Endodermal cell (in vitro differentiated cells): ENCODE measurements around the gene PACRG. TPM values are rescaled to one million over a fixed set of nuclear protein-coding genes. Genes with fewer than 3 reads are reported as not detected.

ENCODE experiments used
- DNase-seq: peaks from one replicate; pipeline ENCODE4 v3.0.0-alpha.2; 2017
- H3K27ac ChIP-seq: 2 replicates; pipeline ENCODE4 v1.5.1; 2013; ENCODE audit warnings: mild to moderate bottlenecking, low read depth, low read length, moderate library complexity
- H3K27me3 ChIP-seq: 2 replicates; pipeline ENCODE4 v1.6.1; 2013; ENCODE audit warnings: mild to moderate bottlenecking, low read length, moderate library complexity; ENCODE audit not compliant: insufficient read depth, control insufficient read depth, poor library complexity, severe bottlenecking
- H3K36me3 ChIP-seq: 2 replicates; pipeline ENCODE4 v1.7.0; 2013; ENCODE audit warnings: mild to moderate bottlenecking, low read length, moderate library complexity; ENCODE audit not compliant: control insufficient read depth, insufficient read depth
- H3K4me1 ChIP-seq: one replicate; pipeline ENCODE4 v1.7.0; 2013; ENCODE audit warnings: low read length; ENCODE audit not compliant: control insufficient read depth, insufficient read depth
- H3K4me3 ChIP-seq: 2 replicates; pipeline ENCODE4 v1.5.1; 2013; ENCODE audit warnings: mild to moderate bottlenecking, low read length, moderate library complexity
- H3K9ac ChIP-seq: 2 replicates; pipeline ENCODE4 v1.6.1; 2013; ENCODE audit warnings: mild to moderate bottlenecking, low read length, moderate library complexity; ENCODE audit not compliant: poor library complexity, severe bottlenecking; ENCODE audit errors: extremely low read depth
- H3K9me3 ChIP-seq: 2 replicates; pipeline ENCODE4 v1.6.1; 2013; ENCODE audit warnings: mild to moderate bottlenecking, low read length, moderate library complexity; ENCODE audit not compliant: control insufficient read depth
- H3K27ac Mint-ChIP-seq: 2 replicates; pipeline ENCODE4 v1.8.0; 2020; ENCODE audit warnings: mixed read lengths
- H3K27me3 Mint-ChIP-seq: 2 replicates; pipeline ENCODE4 v1.8.0; 2021; ENCODE audit warnings: mild to moderate bottlenecking, mixed read lengths; ENCODE audit not compliant: insufficient read depth
- H3K36me3 Mint-ChIP-seq: 2 replicates; pipeline ENCODE4 v1.8.0; 2020; ENCODE audit warnings: low read depth, mixed read lengths
- H3K4me1 Mint-ChIP-seq: 2 replicates; pipeline ENCODE4 v1.8.0; 2020; ENCODE audit warnings: mixed read lengths
- H3K4me3 Mint-ChIP-seq: 2 replicates; pipeline ENCODE4 v1.8.0; 2020; ENCODE audit warnings: mild to moderate bottlenecking, moderate library complexity, mixed read lengths
- H3K9me3 Mint-ChIP-seq: 2 replicates; pipeline ENCODE4 v1.8.0; 2020; ENCODE audit warnings: mild to moderate bottlenecking, mixed read lengths
- CTCF ChIP-seq: fragments of 200-600 bp; sonication (generic); conservative IDR thresholded peaks from 2 replicates; pipeline ENCODE4 v1.5.0; 2021; ENCODE audit warnings: antibody characterized with exemption, mild to moderate bottlenecking
- WGBS, 2 experiments: methylation state at CpG; one replicate each; pipeline versions ENCODE4 v1.1.5 to v1.1.7; 2013; ENCODE audit warnings: missing lambda C conversion rate in 2 of 2, mixed read lengths in 1 of 2; ENCODE audit not compliant: insufficient coverage in 1 of 2, insufficient read length in 1 of 2; 5-methylcytosine and 5-hydroxymethylcytosine counted together
- total RNA-seq, 2 donors: library from RNA; stranded (reverse); fragmentation: NEBNext Ultra II Directional in 1 of 2; extraction: Animal tissue kit (Norgen Biotek cat#: 25700) in 1 of 2; gene quantifications; 2 replicates in 1 of 2; 3 replicates in 1 of 2; pipeline ENCODE4 v1.2.1, GENCODE V29; 2021

The PACRG gene
- total RNA-seq, 2 donors from 2014 or later: 0.42 to 0.44 TPM

GRCh38 chr6:162770136-162770535 lies 42.4 kb downstream of the PACRG start:
- Mint-ChIP-seq H3K4me3 (no peak overlapping the region), H3K9me3 (no peaks in the 10 kb centered on the region), H3K4me1 (no peaks in the 10 kb centered on the region), H3K36me3 (no peaks in the 10 kb centered on the region), H3K27me3 (no peaks in the 10 kb centered on the region), H3K27ac (no peak overlapping the region)
- H3K4me1 ChIP-seq: no peaks in the 10 kb centered on the region
- DNase-seq: no peak
- TF ChIP-seq CTCF: no peak
- no peaks in the 10 kb centered on the region for H3K27me3 ChIP-seq
- no peak overlapping the region for H3K9ac ChIP-seq
- H3K36me3 ChIP-seq: no peaks in the 10 kb centered on the region
- H3K27ac ChIP-seq: no peak overlapping the region
- no peak overlapping the region for H3K4me3 ChIP-seq
- no peaks in the 10 kb centered on the region for H3K9me3 ChIP-seq

GRCh38 chr6:162770955-162771354 lies 43.2 kb downstream of the PACRG start:
- Histone ChIP-seq H3K27ac (no peak overlapping the region), H3K36me3 (no peaks in the 10 kb centered on the region)
- WGBS, 2 experiments: 86% methylated on average over 1 of the region's 1 CpG; no CpG with 5 or more reads in 1 of the 2 experiments

DNA sequence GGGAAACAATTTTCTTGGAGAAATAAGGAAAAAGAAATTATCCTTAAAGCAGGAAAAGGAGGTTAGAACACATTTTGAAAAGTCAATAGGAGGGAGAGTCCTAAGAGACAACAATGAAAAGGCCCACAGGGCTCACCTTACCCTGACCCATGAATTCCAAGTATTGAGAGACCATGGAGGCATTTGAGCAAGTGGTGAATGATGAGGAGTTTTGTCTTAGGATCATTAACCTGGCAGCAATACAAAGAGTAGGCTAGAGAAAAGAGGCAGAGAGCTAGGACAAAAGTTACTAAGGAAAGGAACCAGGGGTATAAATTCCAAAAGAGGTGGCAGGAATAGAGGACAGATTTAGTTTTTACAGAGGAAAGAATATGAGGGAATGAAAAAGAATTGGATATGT lies 44.7 kb downstream of the PACRG start:
- Histone ChIP-seq H3K9ac (no peak overlapping the region), H3K36me3 (no peaks in the 10 kb centered on the region), H3K9me3 (no peaks in the 10 kb centered on the region), H3K4me1 (no peaks in the 10 kb centered on the region), H3K27ac (no peak overlapping the region), H3K27me3 (no peaks in the 10 kb centered on the region), H3K4me3 (no peak overlapping the region)
- Mint-ChIP-seq H3K4me3 (no peak overlapping the region), H3K27ac (no peak overlapping the region), H3K27me3 (no peaks in the 10 kb centered on the region), H3K4me1 (no peaks in the 10 kb centered on the region), H3K9me3 (no peaks in the 10 kb centered on the region), H3K36me3 (no peaks in the 10 kb centered on the region)
- DNase-seq: no peak
- TF ChIP-seq CTCF: no peak

More at GRCh38 chr6:162770955-162771354, 43.2 kb downstream of the PACRG start:
- no peak overlapping the region for H3K9ac ChIP-seq
- Mint-ChIP-seq H3K4me3 (no peak overlapping the region), H3K9me3 (no peaks in the 10 kb centered on the region), H3K4me1 (no peaks in the 10 kb centered on the region), H3K36me3 (no peaks in the 10 kb centered on the region), H3K27me3 (no peaks in the 10 kb centered on the region), H3K27ac (no peak overlapping the region)
- no peaks in the 10 kb centered on the region for H3K9me3 ChIP-seq
- TF ChIP-seq CTCF: no peak
- no peak for DNase-seq
- no peaks in the 10 kb centered on the region for H3K27me3 ChIP-seq
- H3K4me1 ChIP-seq: no peaks in the 10 kb centered on the region
- no peak overlapping the region for H3K4me3 ChIP-seq
